HepG2 (cell line): Measurements from ENCODE around the gene REPIN1.

Experiments
- ATF3 ChIP-seq: sonication (generic); formaldehyde crosslinking; IDR thresholded peaks from 2 replicates; pipeline ENCODE4 v1.4.0; 2020; ENCODE audit warnings: missing genetic modification reagents
- CTCF ChIP-seq: sonication (generic); formaldehyde crosslinking; IDR thresholded peaks from 2 replicates; pipeline ENCODE4 v1.5.0; 2020; ENCODE audit warnings: mild to moderate bottlenecking, missing genetic modification reagents, moderate library complexity
- ELF1 ChIP-seq: sonication (generic); formaldehyde crosslinking; IDR thresholded peaks from 2 replicates; pipeline ENCODE4 v1.4.0; 2020; ENCODE audit warnings: missing genetic modification reagents
- MTA3 ChIP-seq: sonication (generic); formaldehyde crosslinking; IDR thresholded peaks from 2 replicates; pipeline ENCODE4 v1.4.0; 2020; ENCODE audit warnings: missing genetic modification reagents
- POLR2A ChIP-seq, 2 experiments: IDR thresholded peaks; 2 replicates each; pipeline ENCODE4 v1.6.1; 2011; ENCODE audit warnings: low read depth in 2 of 2, low read length in 2 of 2, mild to moderate bottlenecking in 1 of 2, moderate library complexity in 1 of 2; ENCODE audit not compliant: insufficient read depth in 1 of 2
- ZNF687 ChIP-seq: sonication (generic); formaldehyde crosslinking; IDR thresholded peaks from 2 replicates; pipeline ENCODE4 v1.5.1; 2020; ENCODE audit warnings: mild to moderate bottlenecking, missing genetic modification reagents, moderate library complexity

- no peak for TF ChIP-seq ATF3 (CRISPR knock-in tag)
- TF ChIP-seq ZNF687 (CRISPR knock-in tag): no peak
- no peak for TF ChIP-seq MTA3 (CRISPR knock-in tag)
- TF ChIP-seq CTCF (CRISPR knock-in tag): no peak
- no peak for TF ChIP-seq POLR2A (IDR thresholded peaks at IDR 0.05; ENCODE audit: insufficient read depth in 1 of 2, low read depth in 2 of 2, low read length in 2 of 2)
- TF ChIP-seq ELF1 (CRISPR knock-in tag): no peak
Observed at GRCh38 chr7:150343225-150343624, 25.4 kb upstream of the REPIN1 start.
